ENCODE data around the gene HOXA4. TPM values are rescaled to one million over a fixed set of nuclear protein-coding genes. Genes with fewer than 3 reads are reported as not detected.

Gene HOXA4
- total and polyA plus RNA-seq, 10 of the 15 experiments (the other 5 are each of a cell fraction or from before 2014, with no cell fraction given), result 0.07 TPM; not detected in 9

- TF ChIP-seq USF2 (IDR thresholded peaks at IDR 0.05; ENCODE audit: borderline replicate concordance, low read depth, low read length) (peak; percentile 85), MYB (IDR thresholded peaks at IDR 0.05; ENCODE audit: borderline replicate concordance, low read depth, low read length) (no peak), RAD21 (IDR thresholded peaks at IDR 0.05; ENCODE audit: insufficient read depth, low read depth, low read length) (no peak), CBX5 (IDR thresholded peaks at IDR 0.05; ENCODE audit: low read depth) (no peak), ZZZ3 (IDR thresholded peaks at IDR 0.05; ENCODE audit: control insufficient read depth, insufficient read length, low read depth) (no peak), HDAC2 (IDR thresholded peaks at IDR 0.05) (no peak), E2F4 (IDR thresholded peaks at IDR 0.05; ENCODE audit: low read depth, low read length) (no peak), NFYB (IDR thresholded peaks at IDR 0.05; ENCODE audit: insufficient read depth, low read depth, low read length) (peak; percentile 76; the same call in 1 of the 2 replicates), ZSCAN29 (IDR thresholded peaks at IDR 0.05) (no peak), YY1 (IDR thresholded peaks at IDR 0.05; ENCODE audit: low read depth, low read length) (no peak), RFX5 (IDR thresholded peaks at IDR 0.05; ENCODE audit: low read depth, low read length) (no peak), KLF5 (IDR thresholded peaks at IDR 0.05; ENCODE audit: partially characterized antibody) (no peak), MTA2 (IDR thresholded peaks at IDR 0.05; ENCODE audit: low read depth) (no peak), CTCF (IDR thresholded peaks at IDR 0.05 in 2 of 3, conservative IDR thresholded peaks at IDR 0.05 in 1 of 3; ENCODE audit: control insufficient read depth in 2 of 3, extremely low read depth in 1 of 3, insufficient read depth in 1 of 3, low read depth in 3 of 3, low read length in 3 of 3) (no peak; a peak in 1 of 6 replicates), EGR1 (IDR thresholded peaks at IDR 0.05; ENCODE audit: borderline replicate concordance in 1 of 2, low read depth in 2 of 2, low read length in 2 of 2) (0 out of 3 replicates have a peak, but pooled peaks of 1 of the 2 experiments have one; percentile 5), JUNB (IDR thresholded peaks at IDR 0.05) (peak; percentile 37), POLR2A (IDR thresholded peaks at IDR 0.05; ENCODE audit: low read depth, low read length) (peak; percentile 65), MLLT1 (IDR thresholded peaks at IDR 0.05) (no peak), MXI1 (IDR thresholded peaks at IDR 0.05; ENCODE audit: low read depth, low read length) (no peak), EZH2 (IDR thresholded peaks at IDR 0.05; ENCODE audit: borderline replicate concordance, control insufficient read depth, low read depth, low read length) (no peak), SUZ12 (IDR thresholded peaks at IDR 0.05; ENCODE audit: unreplicated experiment) (no peak), ELK1 (IDR thresholded peaks at IDR 0.05; ENCODE audit: low read depth, low read length) (no peak), RAD51 (IDR thresholded peaks at IDR 0.05) (peak; percentile 73; the same call in 1 of the 2 replicates), SMAD5 (IDR thresholded peaks at IDR 0.05; ENCODE audit: low read depth) (no peak)
Measured at GRCh38 chr7:27095897-27096767, 34.4 kb downstream of the HOXA4 start, which contains the start of gene HOXA1 (continued).
